NCI-H69 (cell line): ENCODE results near the gene LRRC8C.

ENCODE experiments used
- DNase-seq: peaks from one replicate; lab custom pipeline; 2025; lab: John Stamatoyannopoulos, UW

The LRRC8C gene

DNA sequence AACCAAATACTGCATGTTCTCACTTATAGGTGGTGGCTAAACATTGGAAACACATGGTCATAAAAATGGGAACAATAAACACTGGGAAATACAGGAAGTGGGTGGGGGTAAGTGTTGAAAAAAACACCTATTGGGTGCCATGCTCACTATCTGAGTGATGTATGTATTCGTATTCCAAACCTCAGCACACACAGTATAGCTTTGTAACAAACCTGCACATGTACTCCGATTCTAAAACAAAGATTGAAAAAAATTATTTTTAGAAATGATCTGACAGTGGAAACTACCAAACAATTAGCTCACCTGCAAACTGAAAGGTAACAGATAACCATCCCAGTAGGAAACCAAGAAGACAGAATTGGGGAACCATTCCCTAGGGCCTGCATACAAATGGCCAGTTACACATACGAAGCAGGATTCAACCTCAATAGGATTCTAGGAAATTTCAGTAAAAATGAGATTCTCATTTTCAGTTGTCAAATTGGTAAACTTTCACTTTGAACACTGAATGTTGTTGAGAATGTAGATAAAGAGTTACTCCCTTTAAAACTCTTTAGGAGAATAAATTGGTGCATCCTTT, 99.8 kb downstream of the LRRC8C start:
- DNase-seq = no peak

- DNase-seq = no peak
These were observed 100.8 kb downstream of the LRRC8C start for GRCh38 chr1:89733748-89734147.

DNA sequence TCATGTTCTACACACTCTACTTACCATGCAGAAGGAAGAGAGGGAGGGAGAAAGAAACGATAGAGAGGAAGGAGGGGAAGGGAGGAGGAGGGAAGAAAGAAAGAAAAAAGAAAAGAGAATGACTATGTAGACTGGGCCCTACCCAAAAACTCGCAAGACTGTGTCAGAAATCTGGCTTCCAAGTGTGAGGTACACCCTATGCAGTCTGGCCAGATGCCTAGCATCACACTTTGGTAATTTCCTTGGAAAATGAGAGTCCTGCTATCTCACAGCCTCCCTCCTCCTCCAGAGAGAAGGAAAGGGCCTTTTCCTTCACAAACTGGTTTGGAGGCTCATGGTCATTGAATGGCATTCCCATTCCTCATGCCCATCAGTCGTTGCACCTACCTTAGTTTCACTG, 101.5 kb downstream of the LRRC8C start:
- DNase-seq = no peak

DNA sequence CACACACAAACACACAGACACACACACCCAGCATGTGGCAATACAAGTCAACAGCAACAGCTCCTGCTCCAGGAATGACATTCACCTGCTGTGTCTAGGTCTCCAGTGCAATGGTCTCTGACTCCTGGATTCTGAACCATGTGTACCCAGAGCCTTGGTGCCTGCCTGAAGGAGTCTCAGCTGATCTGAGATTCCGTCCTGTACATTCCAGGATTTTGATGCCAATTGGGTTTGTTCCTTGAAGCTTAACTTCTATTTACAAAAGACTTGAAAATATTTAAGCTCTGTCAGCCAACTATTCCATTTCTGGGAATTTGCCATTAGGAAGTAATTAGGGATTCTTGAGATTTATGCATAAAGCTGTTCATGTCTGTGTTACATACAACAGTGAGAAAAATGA, 102.6 kb downstream of the LRRC8C start:
- DNase-seq = peak; percentile 6

GRCh38 chr1:89736937-89737733, 104.2 kb downstream of the LRRC8C start:
- no peak for DNase-seq

GRCh38 chr1:89737985-89738510, 105.1 kb downstream of the LRRC8C start:
- DNase-seq = no peak

- DNase-seq = no peak
These were observed 106.3 kb downstream of the LRRC8C start for GRCh38 chr1:89739013-89739843.

GRCh38 chr1:89739844-89740216, 106.9 kb downstream of the LRRC8C start:
- no peak for DNase-seq

- no peak for DNase-seq
These were observed 110.9 kb downstream of the LRRC8C start for GRCh38 chr1:89743788-89744187.

DNA sequence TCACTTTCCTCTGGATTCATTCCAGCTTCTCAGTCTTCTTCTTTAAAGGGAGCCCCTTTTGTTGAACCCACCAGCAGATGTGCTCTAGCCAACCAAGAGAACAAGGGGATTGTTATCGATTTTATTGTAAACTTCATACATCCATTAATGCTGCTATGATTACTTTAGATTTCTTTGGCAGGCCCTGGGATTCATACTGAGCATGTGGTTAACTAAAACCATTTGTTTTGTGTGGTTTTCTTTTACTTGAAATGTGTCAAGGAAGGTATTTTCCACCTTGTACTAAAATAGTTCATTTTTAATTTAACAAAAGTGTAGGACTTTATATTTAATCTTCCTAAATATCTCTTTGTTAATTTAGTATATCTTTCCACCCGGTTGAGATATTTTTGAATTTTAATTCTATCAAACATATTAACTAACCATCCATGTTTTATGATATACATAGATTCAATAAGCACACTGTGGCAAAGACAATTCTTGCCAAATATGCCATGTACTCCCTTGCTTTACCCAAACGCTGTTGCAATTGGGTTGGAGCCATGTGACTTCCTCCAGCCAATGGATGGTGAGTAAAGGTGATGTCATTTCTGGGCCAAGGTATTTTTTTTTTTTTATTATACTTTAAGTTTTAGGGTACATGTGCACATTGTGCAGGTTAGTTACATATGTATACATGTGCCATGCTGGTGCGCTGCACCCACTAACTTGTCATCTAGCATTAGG, 113.7 kb downstream of the LRRC8C start:
- DNase-seq = no peak

DNA sequence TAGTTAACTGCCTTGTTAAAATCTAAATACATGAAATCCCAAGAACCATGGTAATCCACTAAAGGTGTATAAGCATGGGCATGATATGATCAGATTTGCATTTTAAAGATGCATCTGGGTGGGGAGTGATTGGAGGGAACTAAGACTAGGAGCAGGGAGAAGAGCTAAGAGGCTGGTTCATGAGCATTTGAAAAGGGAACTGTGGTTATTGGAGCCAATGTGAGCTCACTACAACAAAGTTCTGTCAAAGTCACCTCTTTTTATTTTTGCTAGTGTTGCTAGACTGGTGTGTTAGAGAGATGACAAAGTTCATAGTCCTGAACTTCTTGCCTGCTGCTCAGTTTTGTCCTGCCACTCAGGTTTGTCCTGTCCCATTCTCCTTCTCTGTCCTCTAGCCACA, 120.8 kb downstream of the LRRC8C start:
- no peak for DNase-seq

- DNase-seq = no peak
These were observed 121.6 kb downstream of the LRRC8C start for GRCh38 chr1:89754518-89754917.

DNA sequence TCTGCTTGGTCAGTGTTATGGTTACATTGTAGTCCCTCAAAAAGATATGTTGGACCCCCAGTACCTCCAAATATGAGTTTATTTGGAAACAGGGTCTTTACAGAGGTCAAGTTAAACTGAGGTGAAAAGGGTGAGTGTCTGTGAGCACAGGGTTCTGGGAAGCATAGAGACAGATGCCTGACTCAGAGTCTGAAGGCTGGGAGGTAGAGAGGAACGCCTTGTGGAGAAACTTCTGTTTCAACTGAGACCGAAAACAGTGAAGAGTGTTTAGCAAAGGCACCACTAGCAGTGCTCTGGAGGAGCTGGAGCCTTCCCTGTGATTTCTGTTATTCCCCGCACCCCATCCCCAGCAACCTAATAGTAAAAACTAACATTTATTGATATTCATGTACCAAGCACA, 122.7 kb downstream of the LRRC8C start:
- DNase-seq = no peak

- DNase-seq = peak; percentile 40
These were observed 124.6 kb downstream of the LRRC8C start for GRCh38 chr1:89757532-89757931.

GRCh38 chr1:89758156-89758555, 125.2 kb downstream of the LRRC8C start:
- DNase-seq = no peak

DNA sequence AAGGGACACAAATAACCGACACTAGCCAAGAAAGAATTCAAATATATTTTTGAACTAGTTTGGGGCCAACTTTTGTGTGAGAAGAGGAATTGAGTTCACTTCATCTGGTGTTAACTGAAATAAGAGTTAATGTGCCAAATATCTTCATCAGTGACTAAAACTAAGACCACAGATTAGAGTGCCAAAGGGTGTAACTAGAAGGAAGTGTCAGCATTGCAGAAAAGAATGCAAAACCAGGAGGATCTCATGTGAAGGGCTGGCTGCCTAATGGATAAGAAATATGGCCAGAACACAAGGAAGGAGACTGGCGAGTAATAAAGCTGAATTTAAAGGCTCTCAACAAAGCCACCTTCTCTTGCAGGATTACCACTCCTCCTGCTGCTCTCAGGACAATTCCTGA, 126.1 kb downstream of the LRRC8C start:
- no peak for DNase-seq

DNA sequence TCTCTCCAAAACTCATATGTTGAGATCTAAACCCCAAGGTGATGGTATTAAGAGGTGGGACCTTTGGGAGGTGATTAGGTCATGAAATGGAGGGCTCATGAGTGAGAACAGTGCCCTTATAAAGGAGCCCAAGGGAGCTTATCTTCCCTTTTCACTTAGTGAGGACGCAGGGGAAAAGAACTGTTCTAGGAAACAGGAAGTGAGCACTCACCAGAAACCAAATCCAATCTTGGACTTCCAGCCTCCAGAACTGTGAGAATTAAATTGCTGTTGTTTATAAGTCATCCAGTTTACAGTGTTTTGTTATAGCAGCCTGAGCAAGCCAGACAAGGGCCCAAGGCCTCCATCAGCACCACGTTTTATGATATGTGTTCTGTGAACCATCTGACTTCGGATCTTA, 127.6 kb downstream of the LRRC8C start:
- DNase-seq = no peak

DNA sequence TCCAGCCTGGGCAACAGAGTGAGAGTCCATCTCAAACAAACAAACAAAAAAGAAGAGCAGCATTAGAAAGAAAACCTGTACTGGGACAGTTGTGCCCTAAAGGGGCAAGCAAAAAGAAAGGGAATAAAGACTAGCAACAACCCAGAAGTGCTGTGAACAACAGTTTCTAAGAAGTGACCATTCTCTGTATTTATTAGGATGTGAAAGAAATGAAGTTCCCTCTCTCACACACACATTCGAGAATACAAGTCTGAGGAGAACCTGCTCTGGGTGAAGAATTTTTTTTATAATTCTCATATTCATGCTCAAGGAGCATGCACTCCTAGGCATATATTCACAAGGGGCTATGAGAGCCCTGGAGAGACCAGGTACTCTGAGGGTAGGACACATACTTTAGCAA, 128.4 kb downstream of the LRRC8C start:
- no peak for DNase-seq

- no peak for DNase-seq
These were observed 129.0 kb downstream of the LRRC8C start for GRCh38 chr1:89761901-89762300.

DNA sequence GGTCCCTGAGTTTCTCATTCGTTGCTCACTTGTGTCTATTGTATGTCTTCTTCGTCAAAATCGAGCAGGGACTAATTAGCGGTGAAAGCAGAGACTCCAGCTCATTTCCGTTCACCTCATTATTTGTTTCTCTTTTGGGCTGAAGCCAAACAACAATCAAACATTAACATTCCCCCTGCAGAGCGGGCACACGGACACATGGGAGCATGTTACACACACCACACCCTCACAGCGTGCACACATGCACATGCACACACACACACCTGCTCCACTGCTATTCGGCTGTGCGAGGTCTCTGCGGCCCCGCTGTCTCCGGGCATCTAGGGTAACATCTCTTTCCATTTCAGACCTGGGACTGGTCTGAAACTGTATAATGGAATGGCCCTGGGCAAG, 129.5 kb downstream of the LRRC8C start:
- peak; percentile 88 for DNase-seq

- DNase-seq = peak; percentile 81
These were observed 130.1 kb downstream of the LRRC8C start for GRCh38 chr1:89762779-89763648.
